NT2/D1 (cell line): Measurements from ENCODE around the gene GNG8.

Experiments
- DNase-seq: peaks from one replicate; pipeline ENCODE4 v3.0.0-alpha.2; 2011; ENCODE audit warnings: low read depth, low spot score
- H3K27me3 ChIP-seq: 2 replicates; pipeline ENCODE4 v1.6.0; 2011; ENCODE audit warnings: mild to moderate bottlenecking; ENCODE audit not compliant: insufficient read length, insufficient read depth
- H3K36me3 ChIP-seq: 2 replicates; pipeline ENCODE4 v1.6.1; 2011; ENCODE audit warnings: mild to moderate bottlenecking, low read length, mixed read lengths; ENCODE audit not compliant: insufficient read depth, insufficient read length
- H3K4me1 ChIP-seq: 2 replicates; pipeline ENCODE4 v1.5.1; 2011; ENCODE audit not compliant: insufficient read depth, insufficient read length
- H3K4me3 ChIP-seq: 2 replicates; pipeline ENCODE4 v1.5.1; 2011; ENCODE audit warnings: low read depth; ENCODE audit not compliant: insufficient read length
- H3K9ac ChIP-seq: 2 replicates; pipeline ENCODE4 v1.6.0; 2011; ENCODE audit warnings: low read depth; ENCODE audit not compliant: insufficient read length
- H3K9me3 ChIP-seq: 2 replicates; pipeline ENCODE4 v1.5.1; 2011; ENCODE audit warnings: mild to moderate bottlenecking, low read length; ENCODE audit not compliant: insufficient read depth
- SUZ12 ChIP-seq: IDR thresholded peaks from 2 replicates; pipeline ENCODE4 v1.6.1; 2011; ENCODE audit not compliant: insufficient read length, insufficient read depth; ENCODE audit errors: extremely low read depth
- YY1 ChIP-seq: IDR thresholded peaks from 2 replicates; pipeline ENCODE4 v1.6.1; 2011; ENCODE audit not compliant: insufficient read length, insufficient read depth
- ZNF274 ChIP-seq: IDR thresholded peaks from 2 replicates; pipeline ENCODE4 v1.6.1; 2011; ENCODE audit warnings: mild to moderate bottlenecking, low read depth, low read length

The GNG8 gene

DNA sequence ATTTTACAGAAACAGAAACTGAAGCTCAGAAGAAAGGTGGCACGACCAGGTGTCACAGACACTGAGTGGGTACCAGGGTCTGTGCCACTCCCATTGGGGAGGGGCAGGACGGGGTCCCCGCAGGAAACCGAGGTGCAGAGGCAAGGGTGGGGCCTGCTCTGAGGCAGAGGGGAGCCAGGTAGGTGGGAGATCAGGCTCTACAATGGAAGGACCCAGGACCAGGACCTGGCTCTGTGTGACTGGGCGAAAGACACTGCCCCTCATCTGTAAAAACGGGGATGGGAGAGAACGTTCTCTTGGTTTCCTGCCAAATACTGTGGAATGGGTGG, 13.9 kb downstream of the GNG8 start:
- H3K9me3 ChIP-seq, result no peaks in the 10 kb centered on the region
- no peak for DNase-seq
- no peak for TF ChIP-seq ZNF274
- no peak for TF ChIP-seq SUZ12
- no peak for TF ChIP-seq YY1
- no peak overlapping the region for H3K9ac ChIP-seq
- H3K4me1 ChIP-seq, result peaks cover 18% of the 10 kb centered on the region
- no peaks in the 10 kb centered on the region for H3K36me3 ChIP-seq
- no peaks in the 10 kb centered on the region for H3K27me3 ChIP-seq
- H3K4me3 ChIP-seq, result no peak overlapping the region

DNA sequence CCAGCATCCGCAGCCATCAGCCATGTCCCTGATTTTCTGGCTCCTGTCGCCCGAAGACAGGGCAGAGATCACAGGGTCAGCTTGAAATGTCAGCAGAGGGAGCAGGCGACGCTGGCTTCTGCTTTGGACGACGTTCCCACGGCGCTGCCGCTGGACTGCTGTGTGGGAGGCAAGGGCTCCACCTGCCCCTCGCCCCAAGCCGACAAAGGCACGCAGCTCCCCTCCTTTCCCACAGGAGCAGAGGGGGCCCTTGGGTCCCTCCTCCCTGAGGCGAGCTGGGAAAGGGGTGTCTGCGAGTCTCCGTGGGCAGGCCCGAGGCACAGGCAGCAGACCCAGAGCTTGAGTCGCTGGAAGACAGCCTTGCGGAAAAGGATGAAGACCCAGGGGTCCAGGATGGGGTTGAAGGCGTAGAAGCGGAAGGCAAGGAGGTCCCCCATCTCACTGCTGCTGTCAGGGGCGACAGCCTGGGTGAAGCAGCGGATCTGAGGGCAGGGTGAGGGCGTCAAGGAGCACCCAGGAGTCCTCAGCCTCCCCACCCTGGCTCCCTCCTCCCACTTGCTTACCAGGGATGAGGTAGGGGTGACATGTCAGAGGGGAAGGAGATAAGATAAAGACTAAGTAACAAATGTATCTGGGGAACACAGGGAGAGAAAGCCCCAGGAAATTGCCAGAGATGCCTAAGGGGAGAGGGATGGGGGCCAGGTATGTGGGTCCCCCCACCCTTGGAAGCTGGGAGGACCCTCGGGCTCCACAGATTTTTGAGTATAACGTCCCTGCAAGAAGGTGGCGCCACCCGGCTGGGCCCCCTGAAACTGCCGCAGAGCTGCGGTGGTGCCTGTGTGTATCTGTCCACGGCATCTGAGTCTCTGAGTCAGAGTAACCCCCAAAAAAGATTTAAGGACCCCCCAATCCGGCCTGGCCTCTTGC, 14.5 kb downstream of the GNG8 start:
- TF ChIP-seq SUZ12 (no peak), YY1 (no peak), ZNF274 (no peak)
- Histone ChIP-seq H3K27me3 (peaks cover 3% of the 10 kb centered on the region), H3K4me3 (no peak overlapping the region), H3K36me3 (no peaks in the 10 kb centered on the region), H3K9me3 (no peaks in the 10 kb centered on the region), H3K9ac (peak overlapping the region; percentile 24), H3K4me1 (peaks cover 20% of the 10 kb centered on the region)
- no peak for DNase-seq

DNA sequence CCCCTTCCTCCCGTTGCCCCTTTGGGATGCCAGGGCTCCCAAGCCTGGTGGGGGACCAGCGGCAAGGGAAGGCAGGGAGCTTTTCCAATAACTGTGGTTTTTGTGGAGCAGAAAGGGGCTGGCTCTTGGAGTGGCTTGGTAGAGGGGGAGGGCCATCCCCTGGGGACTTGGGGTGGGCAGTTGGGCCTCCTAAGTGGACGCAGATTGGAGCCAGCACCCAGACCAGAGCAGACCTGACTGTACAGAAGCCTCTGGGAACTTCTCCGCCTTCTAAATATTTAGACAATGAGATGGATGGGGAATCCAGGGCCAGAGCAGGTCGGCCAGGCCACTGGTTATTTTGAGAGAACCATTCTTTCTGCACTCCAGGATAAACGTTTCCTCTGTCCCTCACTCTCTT, 15.3 kb downstream of the GNG8 start:
- Histone ChIP-seq H3K4me1 (peaks cover 20% of the 10 kb centered on the region), H3K27me3 (peaks cover 3% of the 10 kb centered on the region), H3K4me3 (no peak overlapping the region), H3K9ac (peak overlapping the region; percentile 24), H3K36me3 (no peaks in the 10 kb centered on the region), H3K9me3 (no peaks in the 10 kb centered on the region)
- no peak for DNase-seq
- TF ChIP-seq ZNF274 (no peak), SUZ12 (no peak), YY1 (no peak)

- peaks cover 3% of the 10 kb centered on the region for H3K27me3 ChIP-seq
- no peak overlapping the region for H3K4me3 ChIP-seq
- DNase-seq, result no peak
- no peaks in the 10 kb centered on the region for H3K36me3 ChIP-seq
- H3K9me3 ChIP-seq, result no peaks in the 10 kb centered on the region
- TF ChIP-seq SUZ12 (no peak), ZNF274 (no peak), YY1 (no peak)
- no peak overlapping the region for H3K9ac ChIP-seq
- H3K4me1 ChIP-seq, result peaks cover 20% of the 10 kb centered on the region
Observed at GRCh38 chr19:46620267-46620666, 15.7 kb downstream of the GNG8 start.

- Histone ChIP-seq H3K9me3 (no peaks in the 10 kb centered on the region), H3K4me3 (no peak overlapping the region), H3K4me1 (peaks cover 20% of the 10 kb centered on the region), H3K9ac (no peak overlapping the region), H3K27me3 (peaks cover 3% of the 10 kb centered on the region), H3K36me3 (no peaks in the 10 kb centered on the region)
- no peak for DNase-seq
- TF ChIP-seq YY1 (no peak), SUZ12 (no peak), ZNF274 (no peak)
Observed at GRCh38 chr19:46618670-46619231, 17.3 kb downstream of the GNG8 start.

DNA sequence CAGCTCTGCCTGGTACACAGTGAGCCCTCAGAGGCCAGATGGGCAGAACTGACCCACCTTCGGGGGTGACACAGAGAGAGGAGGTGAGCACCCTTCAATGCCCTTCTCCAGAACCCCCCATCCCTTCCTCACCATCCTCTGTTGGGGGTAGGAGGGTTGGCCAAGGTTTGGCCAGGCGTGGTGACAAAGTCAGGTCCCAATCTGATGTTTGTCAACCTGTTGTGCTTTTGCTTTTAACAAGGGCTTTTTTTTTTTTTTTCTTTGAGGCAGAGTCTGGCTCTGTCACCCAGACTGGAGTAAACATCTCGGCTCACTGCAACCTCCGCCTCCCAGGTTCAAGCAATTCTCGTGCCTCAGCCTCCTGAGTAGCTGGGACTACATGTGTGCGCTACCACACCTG, 18.4 kb downstream of the GNG8 start:
- peaks cover 3% of the 10 kb centered on the region for H3K27me3 ChIP-seq
- no peak for TF ChIP-seq ZNF274
- TF ChIP-seq SUZ12, result no peak
- TF ChIP-seq YY1, result no peak

DNA sequence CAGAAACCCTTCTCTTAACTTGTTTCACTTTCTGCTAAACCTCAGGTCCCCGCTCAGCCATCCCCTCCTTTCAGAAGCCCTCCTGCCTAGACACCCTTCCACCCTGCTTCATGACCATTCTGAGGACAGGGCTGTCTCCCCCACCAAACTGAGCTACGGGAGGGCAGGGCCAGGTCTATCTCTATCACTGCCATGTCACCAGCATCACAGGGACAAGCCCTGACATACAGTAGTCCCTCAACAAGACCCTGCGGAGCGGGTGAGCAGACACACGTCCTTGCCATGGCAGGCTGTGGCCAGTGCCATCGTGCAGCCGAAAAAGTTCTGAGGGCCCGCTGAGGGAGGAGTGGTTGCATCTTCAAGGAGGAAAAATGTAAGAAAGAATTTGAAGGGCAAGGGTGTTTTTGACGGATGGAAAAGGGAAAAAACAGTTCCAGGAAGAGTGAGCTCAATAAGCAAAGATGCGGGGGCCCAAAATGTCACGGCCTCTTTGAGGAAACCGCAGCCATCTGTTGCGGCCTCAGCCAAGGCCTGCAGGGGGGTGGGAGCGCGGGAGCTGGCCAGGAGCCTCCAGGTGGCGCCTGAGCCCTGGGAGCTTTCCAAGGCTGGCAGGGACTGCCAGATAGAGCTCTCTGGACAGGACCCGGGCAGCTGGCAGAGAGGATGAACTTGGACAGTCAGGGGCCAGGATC, 19.2 kb downstream of the GNG8 start:
- Histone ChIP-seq H3K9ac (no peak overlapping the region), H3K4me1 (peaks cover 20% of the 10 kb centered on the region), H3K27me3 (peaks cover 3% of the 10 kb centered on the region), H3K36me3 (no peaks in the 10 kb centered on the region), H3K4me3 (no peak overlapping the region), H3K9me3 (no peaks in the 10 kb centered on the region)
- DNase-seq, result no peak
- TF ChIP-seq SUZ12, result no peak
- no peak for TF ChIP-seq YY1
- no peak for TF ChIP-seq ZNF274

More for the DNA sequence above, 18.4 kb downstream of the GNG8 start:
- no peak for DNase-seq
- peaks cover 20% of the 10 kb centered on the region for H3K4me1 ChIP-seq
- no peaks in the 10 kb centered on the region for H3K36me3 ChIP-seq
- no peak overlapping the region for H3K4me3 ChIP-seq
- H3K9ac ChIP-seq, result no peak overlapping the region
- no peaks in the 10 kb centered on the region for H3K9me3 ChIP-seq
